Measurements from ENCODE around the gene VPS4A. TPM values are rescaled to one million over a fixed set of nuclear protein-coding genes. Genes with fewer than 3 reads are reported as not detected.

VPS4A gene
- total and polyA plus RNA-seq, 2 of the 8 experiments (the other 6 are each of a cell fraction or from before 2014, with no cell fraction given): 14.1 to 24.1 TPM

- Histone ChIP-seq H4K8ac (ENCODE audit: extremely low read depth, insufficient read depth, low read length) (no peak overlapping the region), H4K20me1 (replicated peaks in 1 of 2; ENCODE audit: control insufficient read depth in 1 of 2, insufficient read depth in 2 of 2, low read length in 2 of 2) (peaks cover 0 to 4% of the 10 kb centered on the region in 2 experiments), H3K4ac (replicated peaks; ENCODE audit: insufficient read length, low read depth, low read length) (no peak overlapping the region), H3K27ac (ENCODE audit: low read depth, low read length) (no peak overlapping the region), H2BK120ac (replicated peaks; ENCODE audit: low read depth, low read length) (no peak overlapping the region), H4K91ac (replicated peaks; ENCODE audit: insufficient read length, low read length) (no peak overlapping the region), H3K9me3 (ENCODE audit: insufficient read depth in 2 of 2, low read depth in 1 of 2, low read length in 1 of 2) (no peaks in the 10 kb centered on the region), H3K23ac (ENCODE audit: insufficient read length) (no peak overlapping the region), H3K56ac (replicated peaks; ENCODE audit: insufficient read length, low read depth, low read length) (no peak overlapping the region), H3K4me3 (ENCODE audit: extremely low read depth in 1 of 4, insufficient read depth in 2 of 4, low read depth in 3 of 4, low read length in 4 of 4) (no peak overlapping the region), H3K14ac (ENCODE audit: insufficient read length) (no peak overlapping the region), H2BK12ac (ENCODE audit: low read depth, low read length) (no peak overlapping the region), H2BK15ac (ENCODE audit: low read length) (no peak overlapping the region), H4K5ac (ENCODE audit: insufficient read length, low read depth, low read length) (no peak overlapping the region), H3K79me2 (ENCODE audit: control insufficient read depth in 1 of 2, insufficient read depth in 2 of 2, low read length in 2 of 2) (no peaks in the 10 kb centered on the region), H3K27me3 (replicated peaks in 1 of 4; ENCODE audit: control insufficient read depth in 3 of 4, extremely low read depth in 1 of 4, insufficient read depth in 3 of 4, low read length in 3 of 4) (no peaks in the 10 kb centered on the region), H2BK5ac (ENCODE audit: low read depth, low read length) (no peak overlapping the region), H3K4me1 (replicated peaks in 1 of 4; ENCODE audit: control insufficient read depth in 3 of 4, insufficient read depth in 4 of 4, low read length in 3 of 4) (no peaks in the 10 kb centered on the region), H2AK5ac (ENCODE audit: low read depth, low read length) (no peak overlapping the region), H3K79me1 (ENCODE audit: low read depth, low read length) (no peaks in the 10 kb centered on the region), H3K9ac (replicated peaks in 1 of 4; ENCODE audit: extremely low read depth in 1 of 4, low read depth in 3 of 4, low read length in 3 of 4) (no peak overlapping the region), H2BK20ac (ENCODE audit: low read length) (no peak overlapping the region), H3K36me3 (ENCODE audit: control insufficient read depth in 2 of 4, insufficient read depth in 4 of 4, low read length in 3 of 4) (peaks cover 7 to 44% (median 26%) of the 10 kb centered on the region in 4 experiments), H3K4me2 (ENCODE audit: insufficient read depth in 1 of 2, low read depth in 2 of 2, low read length in 2 of 2) (no peak overlapping the region), H2AFZ (ENCODE audit: low read length) (no peak overlapping the region), H3K23me2 (ENCODE audit: low read depth, low read length) (no peaks in the 10 kb centered on the region), H3K18ac (ENCODE audit: extremely low read depth, low read length) (no peak overlapping the region)
- 68% methylated on average over 1 of the region's 1 CpG; no CpG with 5 or more reads in 1 of the 2 experiments for WGBS, 2 experiments (ENCODE audit: extremely low coverage in 1 of 2, insufficient coverage in 1 of 2, insufficient read length in 1 of 2, insufficient replicate concordance in 2 of 2, low coverage in 1 of 2, low lambda C conversion rate in 2 of 2, missing lambda C conversion rate in 1 of 2)
- ChIA-PET POLR2A (ENCODE audit: partially characterized antibody) (interaction anchor here (1.4 kb wide), 1 partner anchor 11 kb away, joined by 3 read pairs; no protein-coding TSS in a partner anchor), CTCF (ENCODE audit: partially characterized antibody) (interaction anchor here (1.4 to 1.6 kb wide), 2 partner anchors 9 to 10 kb away, joined by 4 to 5 read pairs; no protein-coding TSS in a partner anchor)
- FAIRE-seq: no peak
- TF ChIP-seq SIX5 (IDR thresholded peaks at IDR 0.05; ENCODE audit: low read depth, low read length) (no peak), YY1 (IDR thresholded peaks at IDR 0.05; ENCODE audit: low read depth, low read length) (no peak), TAF1 (IDR thresholded peaks at IDR 0.05; ENCODE audit: low read depth, low read length) (no peak), BRCA1 (IDR thresholded peaks at IDR 0.05; ENCODE audit: low read depth, low read length) (no peak), RNF2 (IDR thresholded peaks at IDR 0.05; ENCODE audit: borderline replicate concordance, low read depth, low read length, missing control alignments, poor library complexity, severe bottlenecking) (no peak), MAFK (IDR thresholded peaks at IDR 0.05; ENCODE audit: low read depth, low read length) (no peak), ZNF274 (IDR thresholded peaks at IDR 0.05; ENCODE audit: borderline replicate concordance, extremely low read depth, low read length) (no peak), NRF1 (IDR thresholded peaks at IDR 0.05; ENCODE audit: low read depth, low read length) (no peak), MAX (IDR thresholded peaks at IDR 0.05) (no peak), KDM1A (IDR thresholded peaks at IDR 0.05; ENCODE audit: borderline replicate concordance, low read length) (no peak), JUN (IDR thresholded peaks at IDR 0.05; ENCODE audit: low read depth, low read length) (no peak), EGR1 (IDR thresholded peaks at IDR 0.05; ENCODE audit: borderline replicate concordance, low read depth, low read length) (no peak)
- DNase-seq (ENCODE audit: low read depth in 1 of 2, low spot score in 2 of 2): no peak
Measured at GRCh38 chr16:69373019-69373418, 61.9 kb downstream of the VPS4A start.

Data from H1 (cell line).